Stomach (tissue), 4 donors: ENCODE results near the gene MARCHF11.

Experiments
- POLR2A ChIP-seq, 4 donors: fragments of 450-650 bp; IDR thresholded peaks; one replicate each; pipeline ENCODE4 v1.6.1; 2016; ENCODE audit warnings: antibody characterized with exemption in 4 of 4, control low read depth in 2 of 4, mild to moderate bottlenecking in 1 of 4, moderate library complexity in 1 of 4
- TF ChIP-seq, protein P1 (sequence below), 7 experiments: fragments of 450-650 bp in 4 of 7; fragments of 200-600 bp in 3 of 7; sonication (generic) in 3 of 7; IDR thresholded peaks; one replicate each; pipeline ENCODE4 v1.5.1; 2016 to 2019; ENCODE audit warnings: antibody characterized with exemption in 7 of 7, control low read depth in 2 of 7, mild to moderate bottlenecking in 1 of 7

DNA sequence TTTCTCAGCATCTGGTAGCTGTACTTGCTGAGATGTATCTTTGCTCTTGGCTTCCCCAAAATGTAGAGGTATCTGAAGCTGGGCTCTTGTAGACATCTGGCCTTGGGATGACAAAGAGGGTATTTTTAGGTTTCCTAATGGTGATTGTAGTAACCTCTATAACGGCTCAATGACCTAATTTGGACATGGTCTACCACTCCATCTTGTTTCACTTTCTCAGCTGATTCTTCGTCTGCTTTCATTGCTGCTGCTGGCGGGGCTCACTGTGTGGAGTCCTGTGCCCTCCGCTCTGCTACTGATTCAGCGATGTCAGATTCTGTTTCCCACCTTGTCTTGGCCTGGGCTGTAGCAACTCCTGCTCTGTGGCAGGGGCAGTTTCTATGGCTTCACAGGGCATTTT is 12.7 kb upstream of the MARCHF11 start:
- TF ChIP-seq, protein P1, sequence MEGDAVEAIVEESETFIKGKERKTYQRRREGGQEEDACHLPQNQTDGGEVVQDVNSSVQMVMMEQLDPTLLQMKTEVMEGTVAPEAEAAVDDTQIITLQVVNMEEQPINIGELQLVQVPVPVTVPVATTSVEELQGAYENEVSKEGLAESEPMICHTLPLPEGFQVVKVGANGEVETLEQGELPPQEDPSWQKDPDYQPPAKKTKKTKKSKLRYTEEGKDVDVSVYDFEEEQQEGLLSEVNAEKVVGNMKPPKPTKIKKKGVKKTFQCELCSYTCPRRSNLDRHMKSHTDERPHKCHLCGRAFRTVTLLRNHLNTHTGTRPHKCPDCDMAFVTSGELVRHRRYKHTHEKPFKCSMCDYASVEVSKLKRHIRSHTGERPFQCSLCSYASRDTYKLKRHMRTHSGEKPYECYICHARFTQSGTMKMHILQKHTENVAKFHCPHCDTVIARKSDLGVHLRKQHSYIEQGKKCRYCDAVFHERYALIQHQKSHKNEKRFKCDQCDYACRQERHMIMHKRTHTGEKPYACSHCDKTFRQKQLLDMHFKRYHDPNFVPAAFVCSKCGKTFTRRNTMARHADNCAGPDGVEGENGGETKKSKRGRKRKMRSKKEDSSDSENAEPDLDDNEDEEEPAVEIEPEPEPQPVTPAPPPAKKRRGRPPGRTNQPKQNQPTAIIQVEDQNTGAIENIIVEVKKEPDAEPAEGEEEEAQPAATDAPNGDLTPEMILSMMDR (IDR thresholded peaks at IDR 0.05): no peak
- no peak for TF ChIP-seq POLR2A (IDR thresholded peaks at IDR 0.05)
